ENCODE results near the gene SBSN. TPM values are rescaled to one million over a fixed set of nuclear protein-coding genes. Genes with fewer than 3 reads are reported as not detected.

Gene SBSN, protein sequence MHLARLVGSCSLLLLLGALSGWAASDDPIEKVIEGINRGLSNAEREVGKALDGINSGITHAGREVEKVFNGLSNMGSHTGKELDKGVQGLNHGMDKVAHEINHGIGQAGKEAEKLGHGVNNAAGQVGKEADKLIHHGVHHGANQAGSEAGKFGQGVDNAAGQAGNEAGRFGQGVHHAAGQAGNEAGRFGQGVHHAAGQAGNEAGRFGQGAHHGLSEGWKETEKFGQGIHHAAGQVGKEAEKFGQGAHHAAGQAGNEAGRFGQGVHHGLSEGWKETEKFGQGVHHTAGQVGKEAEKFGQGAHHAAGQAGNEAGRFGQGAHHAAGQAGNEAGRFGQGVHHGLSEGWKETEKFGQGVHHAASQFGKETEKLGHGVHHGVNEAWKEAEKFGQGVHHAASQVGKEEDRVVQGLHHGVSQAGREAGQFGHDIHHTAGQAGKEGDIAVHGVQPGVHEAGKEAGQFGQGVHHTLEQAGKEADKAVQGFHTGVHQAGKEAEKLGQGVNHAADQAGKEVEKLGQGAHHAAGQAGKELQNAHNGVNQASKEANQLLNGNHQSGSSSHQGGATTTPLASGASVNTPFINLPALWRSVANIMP
- under 1 TPM in 1 of 3 donors, not detected in 2; 0.09 TPM for polyA plus RNA-seq (ENCODE audit: insufficient read length in 3 of 3)
- long read RNA-seq, donor 1 = 0 reads
- long read RNA-seq, donor 2 = 0 reads
- long read RNA-seq, donor 3 = 0 reads
- long read RNA-seq, donor 4 = 0 reads
- long read RNA-seq, donor 5 = 0 reads
- long read RNA-seq, donor 6 = 0 reads
- long read RNA-seq, donor 7 = 0 reads
- long read RNA-seq, donor 8 = 0 reads
- long read RNA-seq, donor 9 = 0 reads
- long read RNA-seq, donor 10 = 0 reads
- long read RNA-seq, donor 11 = 0 reads
- long read RNA-seq, donor 12 = 0 reads
- long read RNA-seq, donor 13 = 0 reads
- long read RNA-seq, donor 14 = 0 reads
- long read RNA-seq, donor 15 = 0 reads
- long read RNA-seq, donor 16 = 0 reads

DNA sequence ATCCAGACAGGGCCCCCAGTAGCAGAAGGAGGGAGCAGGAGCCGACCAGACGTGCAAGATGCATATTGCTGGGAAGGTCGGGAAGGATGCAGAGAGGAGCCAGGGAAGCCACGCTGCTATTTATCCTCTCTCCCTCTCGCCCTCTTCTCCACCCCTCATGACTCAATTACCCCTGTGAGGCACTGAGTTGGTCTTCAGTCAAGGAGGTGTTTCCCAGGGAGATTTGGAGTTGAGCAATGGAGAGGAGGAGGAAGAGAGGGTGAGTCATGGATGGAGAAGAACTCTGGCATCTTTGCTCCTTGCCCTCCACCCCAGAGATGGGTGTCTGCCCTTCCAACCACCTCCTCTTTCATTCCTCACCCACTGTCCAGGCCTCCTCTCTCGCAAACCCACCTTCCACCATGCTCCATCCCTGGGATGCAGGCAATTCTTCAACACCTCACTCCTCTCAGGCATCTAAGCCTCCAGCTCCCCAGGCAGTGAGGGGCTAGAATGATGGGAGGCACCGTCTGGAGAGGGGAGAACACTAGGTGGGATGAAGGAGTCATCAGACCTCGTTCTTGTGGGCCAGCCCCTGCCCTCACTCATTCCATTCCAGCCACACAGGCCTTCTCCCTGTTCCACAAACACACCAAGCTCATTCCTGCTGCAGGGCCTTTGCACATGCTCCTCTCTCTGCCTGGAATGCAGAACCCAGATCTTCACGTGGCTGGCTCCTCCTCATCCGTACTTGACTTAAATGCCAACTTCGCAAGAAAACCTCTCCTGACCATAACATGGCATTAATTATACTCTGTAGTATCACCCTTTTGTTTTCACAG, at the start of gene SBSN:
Gene SBSN (minus strand): TSS at position 94 of the 821 bp plus-strand sequence. CDS start 30 bp downstream, at position 64.
- DNase-seq (ENCODE audit: extremely low read depth in 1 of 11, low read depth in 9 of 11, low spot score in 4 of 11) = no peak

DNA sequence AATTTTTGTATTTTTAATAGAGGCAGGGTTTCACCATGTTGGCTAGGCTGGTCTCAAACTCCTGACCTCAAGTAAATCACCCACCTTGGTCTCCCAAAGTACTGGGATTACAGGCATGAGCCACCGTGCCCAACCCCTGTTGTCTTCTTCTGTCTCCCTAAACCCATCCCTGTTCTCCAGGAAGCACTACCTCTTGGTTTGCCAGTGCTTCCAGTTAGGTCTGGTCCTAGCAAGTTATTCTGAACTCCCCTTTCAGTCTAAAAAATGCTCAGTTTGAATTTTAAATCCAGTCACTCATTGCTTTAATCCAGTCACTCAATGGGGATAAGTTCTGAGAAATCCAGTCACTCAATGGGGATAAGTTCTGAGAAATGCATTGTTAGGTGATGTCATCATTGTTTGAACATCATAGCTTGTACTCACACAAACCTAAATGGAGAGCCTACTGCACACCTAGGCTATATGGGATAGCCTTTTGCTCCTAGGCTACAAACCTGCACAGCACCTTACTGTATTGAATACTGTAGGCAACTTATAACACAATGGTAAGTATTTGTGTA, 43.4 kb upstream of the SBSN start:
- DNase-seq (ENCODE audit: extremely low read depth in 1 of 11, low read depth in 9 of 11, low spot score in 4 of 11) = no peak

DNA sequence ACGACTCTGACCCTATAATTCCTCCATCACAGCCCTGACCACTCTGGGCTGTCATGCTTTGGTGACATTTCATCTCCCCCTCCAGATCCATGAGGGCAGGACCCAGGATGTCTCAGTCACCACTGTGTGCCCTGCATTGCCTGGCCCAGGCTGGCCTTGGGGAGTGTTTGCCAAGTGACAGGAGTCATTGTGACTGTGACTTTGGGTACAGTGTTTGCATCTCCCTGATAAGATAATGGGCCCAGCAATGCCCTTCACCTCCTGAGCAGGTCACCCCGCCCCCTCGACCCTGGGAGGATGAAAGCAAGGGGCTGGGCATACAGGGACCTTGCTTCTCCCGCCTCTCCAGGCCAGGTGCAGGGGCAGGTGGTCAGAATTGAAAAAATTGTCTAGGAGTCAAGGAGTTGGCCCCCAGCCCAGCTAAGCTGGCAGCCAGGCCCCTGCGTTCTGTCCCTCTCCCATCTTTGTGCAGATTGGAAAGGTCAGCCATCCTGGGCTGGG, 41.2 kb upstream of the SBSN start:
- DNase-seq (ENCODE audit: extremely low read depth in 1 of 11, low read depth in 9 of 11, low spot score in 4 of 11) = no peak

DNA sequence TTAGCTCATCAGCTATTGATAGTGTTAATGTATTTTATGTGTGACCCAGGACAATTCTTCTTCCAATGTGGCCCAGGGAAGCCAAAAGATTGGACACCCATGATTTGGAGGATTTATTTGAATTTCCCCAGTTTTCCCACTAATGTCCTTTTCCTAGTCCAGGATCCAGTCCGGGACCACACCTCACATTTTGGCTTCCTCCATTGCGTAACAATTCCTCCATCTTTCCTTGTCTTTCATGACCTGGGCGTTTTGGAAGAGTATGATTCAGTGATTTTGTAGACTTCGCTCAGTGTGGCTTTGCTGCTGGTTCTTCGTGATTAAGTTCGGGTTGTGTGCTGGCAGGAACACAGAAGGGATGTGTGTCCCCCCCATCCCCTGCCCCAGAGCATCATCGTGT, 38.6 kb upstream of the SBSN start:
- no peak for DNase-seq (ENCODE audit: extremely low read depth in 1 of 11, low read depth in 9 of 11, low spot score in 4 of 11)

DNA sequence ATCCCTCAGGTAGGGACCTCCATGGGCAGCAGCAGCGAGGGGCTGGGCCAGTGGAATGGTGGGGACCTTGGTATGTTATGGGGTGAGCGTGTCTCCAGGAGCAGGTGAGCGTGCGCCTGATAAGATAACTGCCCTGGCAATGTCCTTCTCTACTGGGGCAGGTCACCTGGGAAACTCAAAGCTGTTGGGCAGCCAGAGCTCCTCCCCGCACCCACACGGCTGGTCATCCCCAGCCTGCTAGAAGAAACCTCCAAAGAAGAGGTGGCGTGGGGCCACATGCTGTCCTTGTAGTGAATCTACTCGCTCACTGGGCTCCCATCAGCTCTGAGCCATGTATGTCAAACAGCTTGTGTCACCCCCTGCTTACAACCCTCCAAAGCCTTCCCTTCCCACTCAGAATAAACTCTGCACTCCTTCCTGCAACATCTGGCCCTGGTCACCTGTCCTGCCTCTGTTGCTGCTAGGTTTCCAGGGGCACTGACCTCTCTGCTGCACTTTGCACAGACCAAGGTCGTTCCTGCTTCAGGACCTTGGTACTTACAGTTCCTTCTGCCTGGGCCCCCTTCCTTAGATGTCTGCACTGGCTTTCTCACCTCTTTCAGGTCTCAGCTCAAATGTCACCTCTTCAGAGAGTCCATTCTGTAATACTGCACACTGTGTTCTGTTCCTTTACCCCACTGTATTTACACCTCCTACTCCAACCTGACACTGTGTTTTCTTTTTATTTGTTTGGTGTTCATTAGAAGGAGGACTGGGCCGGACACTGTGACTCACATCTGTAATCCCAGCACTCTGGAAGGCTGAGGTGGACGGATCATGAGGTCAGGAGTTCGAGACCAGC, 37.1 kb upstream of the SBSN start:
- DNase-seq (ENCODE audit: extremely low read depth in 1 of 11, low read depth in 9 of 11, low spot score in 4 of 11) = no peak

DNA sequence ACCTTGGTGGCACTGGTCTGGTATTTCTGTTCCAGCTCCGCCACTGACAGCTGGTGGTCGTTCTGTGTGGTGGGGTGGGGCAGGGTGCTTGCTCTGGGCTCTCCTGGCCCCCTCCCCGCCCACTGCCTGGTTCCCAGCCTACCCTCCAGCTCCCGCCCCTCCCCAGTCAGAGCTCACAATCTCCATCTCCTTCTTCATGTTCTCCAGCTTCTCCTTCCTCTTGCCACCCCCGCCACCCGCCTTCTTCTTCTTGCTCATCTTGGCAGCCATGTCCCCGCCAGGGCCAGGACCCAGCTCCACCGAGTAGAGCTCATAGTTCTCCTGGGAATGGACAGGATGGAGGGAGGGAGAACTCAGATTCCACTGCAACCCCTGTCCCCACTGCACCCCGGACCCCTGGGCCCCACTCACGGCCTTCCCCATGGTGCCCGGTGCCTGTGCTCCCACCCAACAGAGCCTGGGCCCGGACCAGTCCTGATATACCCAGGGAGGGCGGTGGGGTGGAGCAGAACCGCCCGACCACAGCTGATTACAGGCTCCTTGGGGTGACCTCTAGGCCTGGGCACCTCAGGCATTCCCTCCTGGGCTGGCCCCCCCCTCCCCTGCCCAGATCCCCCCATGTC, 35.2 kb upstream of the SBSN start, which contains the start of gene ATP4A:
Gene ATP4A (minus strand): TSS at position 452 of the 623 bp plus-strand sequence. CDS start 29 bp downstream, at position 423.
- no peak for DNase-seq (ENCODE audit: extremely low read depth in 1 of 11, low read depth in 9 of 11, low spot score in 4 of 11)

DNA sequence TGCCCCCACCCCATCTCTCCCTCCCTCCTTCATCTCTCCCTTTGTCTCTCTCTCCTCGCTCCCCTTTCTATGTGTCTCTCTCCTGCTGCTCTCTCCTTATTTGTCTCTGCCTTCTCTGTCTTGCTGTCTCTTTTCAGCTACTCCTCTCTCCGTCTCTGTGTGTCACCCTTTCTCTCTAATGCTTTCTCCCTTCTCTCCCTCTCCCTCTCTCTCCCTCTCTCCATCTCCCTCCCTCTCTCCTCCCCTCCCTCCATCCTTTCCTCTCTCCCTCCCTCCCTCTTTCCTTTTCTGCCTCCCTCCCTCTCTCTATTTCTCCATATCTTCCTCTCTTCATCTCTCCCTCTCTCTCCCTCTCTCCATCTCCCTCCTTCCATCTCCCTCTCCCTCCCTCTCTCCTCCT, 34.7 kb upstream of the SBSN start:
- no peak for DNase-seq (ENCODE audit: extremely low read depth in 1 of 11, low read depth in 9 of 11, low spot score in 4 of 11)

DNA sequence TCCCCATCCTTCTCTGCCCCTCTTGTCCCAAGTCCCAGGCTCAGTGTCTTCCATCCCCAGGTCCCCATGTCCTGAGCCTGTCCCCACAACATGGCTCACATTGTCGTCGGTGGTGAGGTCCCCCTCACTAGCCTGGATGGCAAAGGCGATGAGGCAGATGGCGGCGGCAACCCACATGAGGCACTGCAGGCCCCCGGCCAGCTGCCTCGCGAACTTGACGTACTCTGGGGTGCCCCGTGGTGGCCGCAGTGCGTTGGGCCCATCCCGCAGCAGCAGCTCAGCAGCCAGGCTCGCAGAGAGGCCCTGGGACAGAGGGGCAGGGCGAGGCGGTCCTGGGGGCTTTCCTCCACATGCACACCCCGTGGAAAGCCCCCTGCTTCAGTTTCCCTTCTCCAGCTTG, 34.2 kb upstream of the SBSN start:
- DNase-seq (ENCODE audit: extremely low read depth in 1 of 11, low read depth in 9 of 11, low spot score in 4 of 11) = no peak

DNA sequence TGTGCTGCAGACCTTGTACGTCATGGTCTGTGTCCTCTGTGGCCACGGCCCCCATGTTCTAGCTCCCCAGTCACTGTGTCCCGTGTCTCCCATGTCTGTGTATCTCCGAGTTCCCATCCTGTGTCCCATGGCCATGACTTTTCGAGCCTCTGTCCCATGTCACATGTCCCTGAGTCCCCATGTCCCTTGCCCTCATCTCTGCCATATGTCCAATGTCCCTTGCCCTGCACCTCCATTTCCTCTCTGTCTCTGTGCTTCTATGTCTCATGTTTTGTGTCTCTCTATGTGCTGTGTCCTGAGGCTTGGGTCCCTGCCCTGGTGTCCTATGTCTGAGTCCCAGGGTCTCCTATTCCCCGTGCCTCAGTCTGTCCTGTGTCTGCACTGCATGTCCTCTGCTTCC, 33.3 kb upstream of the SBSN start:
- DNase-seq (ENCODE audit: extremely low read depth in 1 of 11, low read depth in 9 of 11, low spot score in 4 of 11) = no peak

DNA sequence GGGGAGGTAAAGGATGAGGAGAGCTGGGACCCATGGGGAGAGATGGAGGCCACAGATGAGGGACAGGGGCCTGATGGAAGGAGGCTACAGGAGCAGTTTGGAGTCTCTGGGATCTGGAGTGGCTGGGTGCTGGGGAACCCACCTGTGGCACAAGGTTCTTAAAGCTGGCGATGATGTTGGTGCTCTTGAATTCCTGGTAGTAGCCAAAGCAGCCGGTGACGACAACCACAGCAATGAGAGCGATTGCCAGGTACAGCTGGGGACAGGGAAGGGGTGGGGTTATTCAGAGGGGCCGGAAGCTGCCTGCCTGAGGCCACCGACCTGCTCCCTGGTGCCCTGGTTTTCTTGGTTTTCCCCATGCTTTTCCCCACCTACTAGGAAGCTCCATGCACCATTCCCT, 32.6 kb upstream of the SBSN start:
- no peak for DNase-seq (ENCODE audit: extremely low read depth in 1 of 11, low read depth in 9 of 11, low spot score in 4 of 11)

DNA sequence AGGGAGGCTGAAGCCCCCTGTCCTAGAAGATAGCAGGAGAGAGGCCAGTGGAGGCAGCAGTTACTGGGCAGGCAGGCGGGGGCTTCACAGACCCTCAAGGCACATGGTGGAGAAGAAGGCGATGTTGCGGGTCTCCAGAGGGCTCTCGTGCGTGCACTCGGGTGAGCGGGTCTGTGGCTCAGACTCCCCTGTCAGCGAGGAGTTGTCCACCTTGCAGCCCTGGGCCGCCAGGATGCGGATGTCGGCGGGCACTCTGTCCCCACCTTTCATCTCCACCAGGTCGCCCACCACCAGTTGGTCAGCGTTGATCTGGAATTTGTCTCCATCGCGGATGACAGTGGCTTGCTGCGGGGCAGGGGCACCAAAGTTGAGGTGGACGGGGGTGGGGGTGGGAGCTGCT, 32.2 kb upstream of the SBSN start:
- DNase-seq (ENCODE audit: extremely low read depth in 1 of 11, low read depth in 9 of 11, low spot score in 4 of 11) = no peak

DNA sequence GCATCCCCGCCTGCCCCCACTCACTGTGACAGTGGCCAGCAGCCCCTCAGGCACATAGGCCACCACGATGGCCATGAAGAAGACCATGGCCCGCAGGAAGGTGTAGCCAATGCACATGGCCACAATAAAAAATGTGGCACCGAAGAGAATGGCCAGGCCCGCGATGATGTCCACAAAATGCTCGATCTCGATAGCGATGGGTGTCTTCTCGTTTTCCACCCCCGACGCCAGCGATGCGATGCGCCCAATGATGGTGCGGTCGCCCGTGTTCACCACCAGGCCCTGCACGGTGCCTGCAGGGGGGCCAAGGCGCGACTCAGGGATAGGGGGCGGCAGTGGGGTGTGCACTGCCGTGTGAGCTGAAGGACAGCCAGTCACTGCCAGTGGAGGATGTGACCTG, 31.7 kb upstream of the SBSN start:
- no peak for DNase-seq (ENCODE audit: extremely low read depth in 1 of 11, low read depth in 9 of 11, low spot score in 4 of 11)

DNA sequence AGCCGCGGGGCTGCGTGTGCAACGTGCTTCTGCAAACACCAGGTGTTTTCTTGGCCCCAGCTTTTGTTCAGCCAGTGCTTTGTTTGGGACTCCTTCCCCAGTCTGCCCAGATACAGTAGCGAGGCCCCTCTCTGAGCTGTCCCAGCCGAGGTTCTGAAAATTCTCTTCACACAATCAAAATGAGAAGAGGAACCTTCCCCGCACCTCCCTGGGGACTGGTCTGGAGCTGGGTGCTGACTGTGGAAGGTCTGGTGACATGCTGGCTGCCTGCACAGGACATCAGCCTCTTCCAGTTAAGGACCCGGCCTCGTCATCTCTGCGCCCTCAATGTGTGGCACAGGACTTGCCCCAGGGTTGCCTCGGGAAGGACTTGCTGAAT, 31.2 kb upstream of the SBSN start:
- DNase-seq (ENCODE audit: extremely low read depth in 1 of 11, low read depth in 9 of 11, low spot score in 4 of 11) = no peak

DNA sequence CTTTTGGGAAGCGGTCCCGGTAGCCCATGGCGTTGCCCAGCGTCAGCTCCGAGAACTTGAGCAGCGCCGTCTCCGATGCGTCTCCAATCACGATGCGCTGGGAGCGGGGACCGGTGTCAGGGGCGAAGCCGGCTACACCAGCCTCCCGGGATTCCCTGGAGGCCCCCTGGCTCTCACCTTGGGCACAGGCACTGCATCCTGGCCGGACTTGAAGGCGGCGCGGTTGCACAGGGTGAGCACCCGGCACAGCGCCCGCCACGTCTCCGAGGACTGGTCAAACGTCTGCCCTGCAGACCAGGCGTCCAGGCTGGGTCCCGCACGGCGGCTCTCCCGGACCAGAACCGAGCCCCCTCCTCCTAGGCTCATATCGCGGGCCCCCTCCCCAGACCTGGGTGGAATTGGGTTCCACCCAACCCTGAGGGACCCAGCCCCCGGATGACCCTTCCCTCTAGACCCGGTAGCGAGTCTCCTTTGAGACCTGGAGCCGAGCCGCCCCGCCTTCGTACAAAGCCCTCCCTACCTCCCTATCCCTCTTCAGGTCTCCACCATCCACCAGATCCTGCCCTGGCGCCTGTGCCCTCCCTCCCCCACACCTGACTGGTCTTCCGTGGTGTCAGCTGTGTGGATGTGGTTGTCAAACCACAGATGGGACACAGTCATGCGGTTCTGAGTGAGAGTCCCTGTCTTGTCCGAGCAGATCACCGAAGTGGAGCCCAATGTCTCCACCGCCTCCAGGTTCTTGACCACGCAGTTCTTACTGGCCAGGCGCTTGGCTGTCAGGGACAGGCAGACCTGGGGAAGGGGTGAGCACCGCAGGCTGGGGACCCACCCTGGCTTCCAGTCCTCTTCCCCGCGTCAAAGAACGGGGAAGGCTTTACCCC, 30.5 kb upstream of the SBSN start:
- DNase-seq (ENCODE audit: extremely low read depth in 1 of 11, low read depth in 9 of 11, low spot score in 4 of 11) = no peak

DNA sequence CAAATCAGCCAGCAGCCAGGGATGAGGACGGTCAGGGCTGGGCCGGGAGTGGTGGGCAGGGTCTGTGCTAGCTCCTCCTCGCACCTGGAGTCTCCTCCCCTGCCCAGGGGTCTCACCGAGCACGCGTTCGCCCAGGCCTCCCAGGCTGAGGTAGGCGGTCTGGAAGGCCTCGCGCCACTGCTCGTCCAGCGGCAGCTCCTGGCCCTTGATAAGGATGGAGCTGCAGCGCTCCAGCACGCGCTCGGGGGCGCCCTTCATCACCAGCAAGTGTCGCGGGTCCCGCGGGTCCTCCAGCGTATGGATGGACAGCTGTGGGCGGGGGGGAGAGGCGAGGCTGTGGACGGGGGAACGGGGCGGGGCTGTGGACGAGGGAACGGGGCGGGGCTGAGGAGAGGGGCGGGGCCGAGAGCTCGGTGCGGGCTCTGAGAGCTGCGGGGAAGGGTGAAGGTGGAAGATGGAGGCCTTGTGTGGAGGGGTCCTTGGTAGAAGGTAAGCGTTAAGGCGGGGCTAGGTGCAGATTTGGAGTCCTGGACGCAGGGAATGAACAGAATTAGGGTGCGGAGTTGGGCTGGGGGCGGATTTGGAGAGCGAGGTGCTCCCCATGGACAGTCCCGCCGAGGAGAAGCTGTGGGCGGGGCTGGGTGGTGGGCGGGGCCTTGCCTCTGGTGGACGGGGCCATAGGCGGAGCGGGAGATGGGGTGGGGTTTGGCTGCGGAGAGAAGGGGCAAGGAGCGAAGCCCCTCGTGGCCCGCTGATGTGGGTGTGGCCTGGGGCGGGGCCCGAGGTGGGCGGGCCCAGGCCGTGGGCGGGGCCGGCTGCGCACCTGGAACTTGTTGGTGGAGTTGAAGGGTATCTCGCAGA, 29.7 kb upstream of the SBSN start:
- DNase-seq (ENCODE audit: extremely low read depth in 1 of 11, low read depth in 9 of 11, low spot score in 4 of 11) = peak in 7 of 11 donors; percentile 21 to 62 (median 45)
